GM18507 (cell line): Measurements from ENCODE around the gene POLR3C.

Experiments
- DNase-seq: peaks from one replicate; pipeline ENCODE4 v3.0.0; 2011; ENCODE audit warnings: low read depth; ENCODE audit not compliant: insufficient read length; ENCODE audit errors: extremely low spot score
- FAIRE-seq: peaks from 2 replicates; lab custom pipeline; 2011; peaks lifted over from hg19 to GRCh38; lab: Jason Lieb, UNC

Gene POLR3C

GRCh38 chr1:145893306-145894055, 69.5 kb downstream of the POLR3C start:
- DNase-seq (no peak), FAIRE-seq (no peak)
